Endothelial cell of umbilical vein (primary cell): ENCODE data around the gene ITPRIPL2. TPM values are rescaled to one million over a fixed set of nuclear protein-coding genes. Genes with fewer than 3 reads are reported as not detected.

Source experiments
- BruUV-seq: library from RNA; stranded (reverse); fragments of 400-500 nt; replicated peaks from 2 replicates; lab custom pipeline; 2021; lab: Mats Ljungman, UMichigan
- CTCF ChIA-PET: fragments of 300-600, 350-600 bp; sonication (Branson Sonifier 250); formaldehyde crosslinking; loops from one replicate; lab custom pipeline; 2021; ENCODE audit warnings: antibody characterized with exemption, inconsistent platforms; lab: Charles Lee
- POLR2A ChIA-PET: fragments of 300-600, 350-600 bp; sonication (Branson Sonifier 250); formaldehyde crosslinking; loops from one replicate; lab custom pipeline; 2021; ENCODE audit warnings: antibody characterized with exemption, inconsistent platforms; lab: Charles Lee
- DNase-seq: peaks from one replicate; pipeline ENCODE4 v3.0.0-alpha.2; 2011; ENCODE audit warnings: low read depth, low spot score
- FAIRE-seq: peaks from 2 replicates; lab custom pipeline; 2011; peaks lifted over from hg19 to GRCh38; lab: Jason Lieb, UNC
- H2AFZ ChIP-seq: 2 replicates; pipeline ENCODE4 v1.6.0; 2012; ENCODE audit warnings: low read depth, low read length, control low read depth, inconsistent platforms
- H3K27ac ChIP-seq: 2 replicates; pipeline ENCODE4 v1.5.1; 2011; ENCODE audit warnings: low read depth, mild to moderate bottlenecking, control low read depth, low read length, moderate library complexity; ENCODE audit not compliant: insufficient read depth
- H3K27me3 ChIP-seq, 2 experiments: 2 replicates each; pipeline versions ENCODE4 v1.6.0 to v1.6.1; 2011; ENCODE audit warnings: low read length in 2 of 2, mixed read lengths in 1 of 2; ENCODE audit not compliant: control insufficient read depth in 2 of 2, insufficient read depth in 2 of 2
- H3K36me3 ChIP-seq, 2 experiments: 2 replicates in 1 of 2; 3 replicates in 1 of 2; pipeline ENCODE4 v1.5.1; 2011; ENCODE audit warnings: low read length in 2 of 2, mild to moderate bottlenecking in 1 of 2, moderate library complexity in 1 of 2; ENCODE audit not compliant: control insufficient read depth in 2 of 2, insufficient read depth in 2 of 2; ENCODE audit errors: extremely low read depth in 1 of 2
- H3K4me1 ChIP-seq: 3 replicates; pipeline ENCODE4 v1.5.1; 2011; ENCODE audit warnings: mild to moderate bottlenecking, low read length; ENCODE audit not compliant: control insufficient read depth, insufficient read depth; ENCODE audit errors: extremely low read depth
- H3K4me2 ChIP-seq: 2 replicates; pipeline ENCODE4 v1.6.1; 2011; ENCODE audit warnings: low read length, control low read depth, mixed read lengths; ENCODE audit not compliant: insufficient read depth
- H3K4me3 ChIP-seq, 3 experiments: fragments of 200-600 bp in 1 of 3; sonication (generic), shearing (Covaris generic) in 1 of 3; replicated peaks in 1 of 3; 2 replicates each; pipeline ENCODE4 v1.5.1; 2011 to 2016; ENCODE audit warnings: control low read depth in 3 of 3, low read length in 3 of 3, mild to moderate bottlenecking in 2 of 3, inconsistent platforms in 1 of 3, low read depth in 1 of 3, moderate library complexity in 1 of 3; ENCODE audit not compliant: insufficient read depth in 1 of 3
- H3K79me2 ChIP-seq: 2 replicates; pipeline ENCODE4 v1.6.0; 2012; ENCODE audit warnings: low read length, inconsistent platforms; ENCODE audit not compliant: control insufficient read depth, insufficient read depth
- H3K9ac ChIP-seq: replicated peaks from 2 replicates; pipeline ENCODE3; 2011; ENCODE audit warnings: low read length, control low read depth; ENCODE audit not compliant: insufficient read depth; ENCODE audit errors: extremely low read depth
- H3K9me1 ChIP-seq: replicated peaks from 3 replicates; pipeline ENCODE4 v1.6.0; 2011; ENCODE audit warnings: mild to moderate bottlenecking, low read length; ENCODE audit not compliant: control insufficient read depth, insufficient read depth; ENCODE audit errors: extremely low read depth
- H3K9me3 ChIP-seq: replicated peaks from 2 replicates; pipeline ENCODE4 v1.5.1; 2012; ENCODE audit warnings: low read length, inconsistent platforms; ENCODE audit not compliant: control insufficient read depth, insufficient read depth
- H4K20me1 ChIP-seq: replicated peaks from 2 replicates; pipeline ENCODE3; 2011; ENCODE audit warnings: mild to moderate bottlenecking, low read length; ENCODE audit not compliant: control insufficient read depth, insufficient read depth; ENCODE audit errors: extremely low read depth
- CTCF ChIP-seq, 2 donors: IDR thresholded peaks; 1 replicate in 1 of 2; 2 replicates in 1 of 2; pipeline ENCODE4 v1.5.1; 2011; ENCODE audit warnings: low read length in 2 of 2, mild to moderate bottlenecking in 2 of 2, moderate library complexity in 2 of 2, control low read depth in 1 of 2, inconsistent platforms in 1 of 2, low read depth in 1 of 2; ENCODE audit not compliant: insufficient read depth in 1 of 2; ENCODE audit errors: extremely low read depth in 1 of 2
- EZH2 ChIP-seq: IDR thresholded peaks from 2 replicates; pipeline ENCODE4 v1.6.1; 2012; ENCODE audit warnings: borderline replicate concordance, low read depth, mild to moderate bottlenecking, moderate library complexity, low read length, inconsistent platforms; ENCODE audit not compliant: severe bottlenecking
- FOS ChIP-seq: IDR thresholded peaks from 2 replicates; pipeline ENCODE4 v1.6.1; 2011; ENCODE audit warnings: mild to moderate bottlenecking, low read length, moderate library complexity, borderline replicate concordance; ENCODE audit not compliant: insufficient read depth
- GATA2 ChIP-seq: IDR thresholded peaks from 2 replicates; pipeline ENCODE4 v1.7.0; 2011; ENCODE audit warnings: low read depth, mild to moderate bottlenecking, moderate library complexity, mixed read lengths, low read length; ENCODE audit not compliant: insufficient read length, insufficient read depth
- JUN ChIP-seq: IDR thresholded peaks from 2 replicates; pipeline ENCODE4 v1.6.1; 2011; ENCODE audit warnings: borderline replicate concordance, low read depth; ENCODE audit not compliant: insufficient read length, insufficient read depth
- MYC ChIP-seq: IDR thresholded peaks from one replicate; pipeline ENCODE4 v1.6.1; 2011; ENCODE audit warnings: mild to moderate bottlenecking, low read depth, low read length
- POLR2A ChIP-seq: IDR thresholded peaks from 2 replicates; pipeline ENCODE4 v1.6.1; 2012; ENCODE audit warnings: low read depth, mild to moderate bottlenecking, control low read depth, low read length
- POLR2AphosphoS5 ChIP-seq: IDR thresholded peaks from 2 replicates; pipeline ENCODE4 v1.6.1; 2012; ENCODE audit warnings: low read depth, mild to moderate bottlenecking, control low read depth, low read length, moderate library complexity; ENCODE audit not compliant: insufficient read depth
- dilution Hi-C: fragments of 300-500 bp; cut with MboI; formaldehyde crosslinking; loops from one replicate; pipeline ENCODE4 v1.15.0; 2019; ENCODE audit warnings: low sequenced_read_pairs; ENCODE audit not compliant: extremely low pct_ligation_motif_present
- intact Hi-C: fragments of 100-400 bp; cut with micrococcal nuclease; formaldehyde crosslinking; loops from one replicate; pipeline ENCODE4 v1.10.0; 2022
- polyA plus RNA-seq, 4 experiments: library from polyadenylated mRNA; depleted of rRNA in 3 of 4; stranded (reverse) in 3 of 4; unstranded in 1 of 4; fragments of >200 nt; gene quantifications; 2 replicates each; pipeline versions ENCODE4 v1.2.1 to v1.2.3, GENCODE V29; 2011 to 2012; ENCODE audit warnings: missing spikeins in 1 of 4
- total RNA-seq: library from RNA; stranded (reverse); gene quantifications from 2 replicates; pipeline ENCODE4 v1.2.3, GENCODE V29; 2021
- TF ChIP-seq, protein P1 (sequence below): IDR thresholded peaks from 2 replicates; pipeline ENCODE4 v1.6.1; 2011; ENCODE audit not compliant: insufficient read depth, insufficient read length

The ITPRIPL2 gene
- total and polyA plus RNA-seq, 2 donors (not counting 3 experiments of a cell fraction or from before 2014, with no cell fraction given), result 10.9 to 40.8 TPM

GRCh38 chr16:19147627-19148026, 33.9 kb downstream of the ITPRIPL2 start:
- H3K4me1 ChIP-seq, result no peaks in the 10 kb centered on the region
- DNase-seq (no peak), FAIRE-seq (no peak)
- no peaks in the 10 kb centered on the region for H3K36me3 ChIP-seq
- no peaks in the 10 kb centered on the region for H3K9me1 ChIP-seq
- H3K27ac ChIP-seq, result no peak overlapping the region
- ChIA-PET CTCF (interaction anchor here (1.0 to 1.1 kb wide), 2 partner anchors 8 to 29 kb away, joined by 3 to 4 read pairs; no protein-coding TSS in a partner anchor), POLR2A (no interaction called here)
- H3K79me2 ChIP-seq, result no peaks in the 10 kb centered on the region
- peaks cover 4 to 17% of the 10 kb centered on the region in 2 experiments for H3K27me3 ChIP-seq
- no peak for TF ChIP-seq GATA2
- TF ChIP-seq, protein P1, sequence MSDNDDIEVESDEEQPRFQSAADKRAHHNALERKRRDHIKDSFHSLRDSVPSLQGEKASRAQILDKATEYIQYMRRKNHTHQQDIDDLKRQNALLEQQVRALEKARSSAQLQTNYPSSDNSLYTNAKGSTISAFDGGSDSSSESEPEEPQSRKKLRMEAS, result no peak
- no peak for TF ChIP-seq MYC
- TF ChIP-seq FOS, result no peak
- TF ChIP-seq EZH2, result no peak
- no peak for TF ChIP-seq POLR2AphosphoS5
- no peak for TF ChIP-seq JUN
- no peak for TF ChIP-seq CTCF (IDR thresholded peaks at IDR 0.05; ENCODE audit: extremely low read depth in 1 of 2, insufficient read depth in 1 of 2, low read depth in 1 of 2, low read length in 2 of 2)
- no peak for TF ChIP-seq POLR2A
- no TSS peak for BruUV-seq
- no peaks in the 10 kb centered on the region for H4K20me1 ChIP-seq
- H3K9ac ChIP-seq, result no peak overlapping the region
- H3K4me2 ChIP-seq, result no peak overlapping the region
- no peak overlapping the region for H2AFZ ChIP-seq
- no peak overlapping the region for H3K4me3 ChIP-seq
- intact Hi-C loops (no loop called here), dilution Hi-C loops (no loop called here)
- no peaks in the 10 kb centered on the region for H3K9me3 ChIP-seq
